Type B pancreatic cell (in vitro differentiated cells): ENCODE measurements around the gene AP2S1. TPM values are rescaled to one million over a fixed set of nuclear protein-coding genes. Genes with fewer than 3 reads are reported as not detected.
"Not testable (repeated sequence)": the region's sequence is repeated elsewhere in the genome, so short reads cannot be mapped to it uniquely, and the experiment has no call there.

Experiments
- DNase-seq: peaks from one replicate; pipeline ENCODE4 v3.0.0; 2021; ENCODE audit warnings: mixed read lengths; ENCODE audit not compliant: unreplicated experiment; ENCODE audit errors: extremely low spot score
- H3K27ac Mint-ChIP-seq: 2 replicates; pipeline ENCODE4 v1.8.0; 2021; ENCODE audit warnings: mild to moderate bottlenecking, mixed read lengths
- H3K27me3 Mint-ChIP-seq: 2 replicates; pipeline ENCODE4 v1.8.0; 2021; ENCODE audit warnings: mixed read lengths
- H3K36me3 Mint-ChIP-seq: 2 replicates; pipeline ENCODE4 v1.8.0; 2021; ENCODE audit warnings: mixed read lengths
- H3K4me1 Mint-ChIP-seq: one replicate; pipeline ENCODE4 v1.8.0; 2021; ENCODE audit warnings: mixed read lengths; ENCODE audit not compliant: unreplicated experiment
- H3K4me3 Mint-ChIP-seq: 2 replicates; pipeline ENCODE4 v1.8.0; 2021; ENCODE audit warnings: mild to moderate bottlenecking, mixed read lengths
- H3K9me3 Mint-ChIP-seq: 2 replicates; pipeline ENCODE4 v1.8.0; 2021; ENCODE audit warnings: mixed read lengths
- CTCF ChIP-seq: fragments of 200-600 bp; sonication (generic); conservative IDR thresholded peaks from 2 replicates; pipeline ENCODE4 v1.5.0; 2021; ENCODE audit warnings: antibody characterized with exemption, mild to moderate bottlenecking
- total RNA-seq: library from RNA; stranded (reverse); gene quantifications from 2 replicates; pipeline ENCODE4 v1.2.1, GENCODE V29; 2021; ENCODE audit warnings: low replicate concordance

AP2S1 gene
- total RNA-seq, 1 donor from 2014 or later = 128 TPM

- Mint-ChIP-seq H3K4me1 (peaks cover 12% of the 10 kb centered on the region), H3K36me3 (peaks cover 4% of the 10 kb centered on the region), H3K27ac (peak overlapping the region; percentile 84), H3K4me3 (peak overlapping the region; percentile 84), H3K27me3 (no peaks in the 10 kb centered on the region), H3K9me3 (no peaks in the 10 kb centered on the region)
- DNase-seq = peak; percentile 98
- no peak for TF ChIP-seq CTCF
Observed at GRCh38 chr19:46860125-46860845, 9.6 kb upstream of the AP2S1 start.

GRCh38 chr19:46859637-46860124 lies 9.0 kb upstream of the AP2S1 start:
- Mint-ChIP-seq H3K36me3 (peaks cover 4% of the 10 kb centered on the region), H3K9me3 (no peaks in the 10 kb centered on the region), H3K4me1 (peaks cover 12% of the 10 kb centered on the region), H3K27ac (peak overlapping the region; percentile 84), H3K4me3 (peak overlapping the region; percentile 84), H3K27me3 (no peaks in the 10 kb centered on the region)
- TF ChIP-seq CTCF = no peak
- DNase-seq = no peak

- DNase-seq = peak; percentile 88
- TF ChIP-seq CTCF = peak; percentile 68
- peaks cover 12% of the 10 kb centered on the region for H3K4me1 Mint-ChIP-seq
- H3K27ac Mint-ChIP-seq = peak overlapping the region; percentile 83
- H3K27me3 Mint-ChIP-seq = no peaks in the 10 kb centered on the region
- H3K4me3 Mint-ChIP-seq = peak overlapping the region; percentile 78
- peaks cover 4% of the 10 kb centered on the region for H3K36me3 Mint-ChIP-seq
- no peaks in the 10 kb centered on the region for H3K9me3 Mint-ChIP-seq
Observed at GRCh38 chr19:46856062-46857022, 5.7 kb upstream of the AP2S1 start.

GRCh38 chr19:46854698-46855097 lies 4.1 kb upstream of the AP2S1 start:
- not testable (repeated sequence) for H3K4me3 Mint-ChIP-seq, DNase-seq, H3K27me3 Mint-ChIP-seq, H3K36me3 Mint-ChIP-seq, H3K27ac Mint-ChIP-seq, H3K9me3 Mint-ChIP-seq
- peaks cover 18% of the 10 kb centered on the region for H3K4me1 Mint-ChIP-seq

- no peak for TF ChIP-seq CTCF
- H3K36me3 Mint-ChIP-seq = peaks cover under 1% of the 10 kb centered on the region
Observed at GRCh38 chr19:46852830-46853229, 2.2 kb upstream of the AP2S1 start.

More at GRCh38 chr19:46852830-46853229, 2.2 kb upstream of the AP2S1 start:
- Mint-ChIP-seq H3K4me3 (no peak overlapping the region), H3K27me3 (no peaks in the 10 kb centered on the region), H3K4me1 (peaks cover 26% of the 10 kb centered on the region), H3K27ac (no peak overlapping the region), H3K9me3 (no peaks in the 10 kb centered on the region)
- DNase-seq = no peak
